ENCODE data around the gene DLGAP1. TPM values are rescaled to one million over a fixed set of nuclear protein-coding genes. Genes with fewer than 3 reads are reported as not detected.

The DLGAP1 gene
- total RNA-seq, 1 donor from 2014 or later = 5.4 TPM

GRCh38 chr18:4260107-4260506 lies 195.0 kb downstream of the DLGAP1 start:
- Histone ChIP-seq H3K4me3 (no peak overlapping the region), H3K27ac (no peak overlapping the region), H3K9me3 (no peaks in the 10 kb centered on the region), H3K36me3 (no peaks in the 10 kb centered on the region), H3K27me3 (no peaks in the 10 kb centered on the region), H3K4me1 (no peaks in the 10 kb centered on the region)
- no peak for DNase-seq
- no peak for TF ChIP-seq CTCF (IDR thresholded peaks at IDR 0.05)
- intact Hi-C loops (cut with DNase I) = no loop called here
- no peak for ATAC-seq

DNA sequence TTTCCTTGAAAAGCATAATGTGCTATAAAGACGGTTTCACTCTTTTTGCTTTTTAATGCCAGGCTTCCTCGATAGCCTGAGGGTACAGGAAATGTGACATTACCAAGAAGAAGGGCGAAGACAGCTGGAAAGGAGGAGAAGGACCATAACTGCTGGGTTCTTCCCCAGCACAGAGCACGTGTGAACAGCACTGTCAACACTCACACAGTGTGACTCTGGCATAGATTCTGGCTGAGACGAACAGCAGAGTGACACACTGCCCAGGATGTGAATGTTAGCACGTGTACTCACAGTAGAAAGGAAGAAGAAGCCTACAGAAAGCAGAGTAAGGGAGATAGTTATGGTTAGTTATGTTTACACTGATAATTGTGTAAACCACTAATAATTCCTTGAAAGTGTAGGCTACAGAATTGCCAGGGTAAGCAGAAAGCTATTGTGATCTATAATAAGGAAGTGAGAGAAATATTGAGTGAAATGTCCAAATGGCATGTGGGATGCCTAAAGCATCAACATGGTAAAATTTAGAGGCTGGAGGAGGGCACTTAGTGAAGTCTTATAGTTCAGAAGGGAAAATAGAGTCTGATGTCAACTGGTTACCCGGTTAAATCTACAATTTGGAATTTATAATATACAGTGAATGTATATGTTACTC lies 198.2 kb downstream of the DLGAP1 start:
- no peak for DNase-seq
- no peaks in the 10 kb centered on the region for H3K27me3 ChIP-seq

DNA sequence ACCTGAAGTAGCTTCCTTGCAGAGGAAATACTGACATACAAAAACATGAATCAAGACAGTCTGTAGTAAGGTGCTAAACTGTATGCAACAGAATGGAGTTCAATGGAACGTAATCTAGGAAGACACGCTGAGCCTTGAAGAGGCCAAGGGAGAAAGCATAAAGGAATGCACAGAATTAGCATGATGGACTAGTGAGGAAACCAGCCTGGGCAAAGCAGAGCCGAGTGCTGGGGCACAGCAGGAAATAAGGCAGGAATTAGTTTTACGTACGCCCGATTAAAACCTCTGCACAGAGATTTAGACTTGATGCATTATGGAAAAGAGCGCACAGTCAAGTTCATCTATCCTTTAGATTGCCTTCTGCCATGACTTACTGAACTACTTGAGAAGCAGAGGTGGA lies 200.3 kb downstream of the DLGAP1 start:
- H3K27ac ChIP-seq = no peak overlapping the region
- intact Hi-C loops (cut with DNase I) = no loop called here
- no peaks in the 10 kb centered on the region for H3K36me3 ChIP-seq
- no peaks in the 10 kb centered on the region for H3K4me1 ChIP-seq
- H3K9me3 ChIP-seq = no peaks in the 10 kb centered on the region
- ATAC-seq (no peak), DNase-seq (no peak)
- no peak for TF ChIP-seq CTCF (IDR thresholded peaks at IDR 0.05)
- H3K27me3 ChIP-seq = no peaks in the 10 kb centered on the region
- no peak overlapping the region for H3K4me3 ChIP-seq

More for the DNA sequence above, 198.2 kb downstream of the DLGAP1 start:
- intact Hi-C loops (cut with DNase I) = no loop called here
- no peaks in the 10 kb centered on the region for H3K9me3 ChIP-seq
- no peaks in the 10 kb centered on the region for H3K36me3 ChIP-seq
- H3K27ac ChIP-seq = no peak overlapping the region
- no peak for ATAC-seq
- no peak for TF ChIP-seq CTCF (IDR thresholded peaks at IDR 0.05)
- H3K4me3 ChIP-seq = no peak overlapping the region
- H3K4me1 ChIP-seq = no peaks in the 10 kb centered on the region

- Histone ChIP-seq H3K4me3 (no peak overlapping the region), H3K9me3 (no peaks in the 10 kb centered on the region), H3K36me3 (no peaks in the 10 kb centered on the region), H3K27ac (no peak overlapping the region), H3K27me3 (no peaks in the 10 kb centered on the region), H3K4me1 (no peaks in the 10 kb centered on the region)
- DNase-seq (no peak), ATAC-seq (no peak)
- TF ChIP-seq CTCF (IDR thresholded peaks at IDR 0.05) = no peak
- intact Hi-C loops (cut with DNase I) = no loop called here
Observed at GRCh38 chr18:4252829-4253228, 202.3 kb downstream of the DLGAP1 start.

DNA sequence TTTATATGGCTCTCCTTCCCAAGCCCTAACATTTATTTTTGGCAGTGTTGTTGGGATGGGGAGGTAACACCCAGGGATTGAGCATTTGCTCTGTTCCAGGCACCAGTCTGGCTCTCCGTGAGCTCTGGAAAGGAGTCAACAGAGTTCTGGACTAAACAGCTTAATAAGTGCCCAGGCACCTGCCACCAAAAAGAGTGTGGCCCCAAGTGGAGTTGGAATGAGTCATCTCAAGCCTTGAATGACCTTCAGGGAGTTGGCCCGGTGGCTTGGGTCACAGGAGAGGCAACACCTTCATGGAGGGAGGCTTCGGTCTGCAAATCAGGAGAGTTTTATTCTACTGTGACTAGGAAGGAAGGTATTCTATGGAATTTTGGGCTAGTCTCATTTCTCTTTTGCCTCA lies 203.2 kb downstream of the DLGAP1 start:
- H3K36me3 ChIP-seq = no peaks in the 10 kb centered on the region
- H3K27ac ChIP-seq = no peak overlapping the region
- no peaks in the 10 kb centered on the region for H3K27me3 ChIP-seq
- H3K4me3 ChIP-seq = no peak overlapping the region
- H3K4me1 ChIP-seq = no peaks in the 10 kb centered on the region
- intact Hi-C loops (cut with DNase I) = no loop called here
- ATAC-seq = no peak
- no peaks in the 10 kb centered on the region for H3K9me3 ChIP-seq
- no peak for DNase-seq
- no peak for TF ChIP-seq CTCF (IDR thresholded peaks at IDR 0.05)

DNA sequence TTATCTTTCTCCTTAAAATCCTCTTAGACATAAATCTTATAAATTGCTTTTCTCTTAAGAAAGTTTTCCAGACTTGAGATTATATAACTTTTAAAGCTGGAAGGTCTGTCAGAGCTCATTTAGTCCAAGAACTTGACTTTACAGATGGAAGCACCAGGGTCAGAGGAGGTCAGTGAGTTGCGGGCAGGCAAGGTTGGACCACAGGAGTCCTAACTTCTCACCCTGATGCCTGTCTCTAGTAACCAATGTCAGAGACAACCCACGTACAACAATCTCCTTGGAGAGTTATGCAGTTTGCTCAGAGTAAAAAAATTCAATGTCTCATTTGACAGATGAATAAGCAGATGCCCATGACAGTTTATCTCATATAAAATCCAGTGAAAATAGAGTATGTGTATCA lies 203.9 kb downstream of the DLGAP1 start:
- TF ChIP-seq CTCF (IDR thresholded peaks at IDR 0.05) = no peak
- Histone ChIP-seq H3K27ac (no peak overlapping the region), H3K4me3 (no peak overlapping the region), H3K27me3 (no peaks in the 10 kb centered on the region), H3K4me1 (no peaks in the 10 kb centered on the region), H3K36me3 (no peaks in the 10 kb centered on the region), H3K9me3 (no peaks in the 10 kb centered on the region)
- ATAC-seq (no peak), DNase-seq (no peak)
- intact Hi-C loops (cut with DNase I) = no loop called here
